NT2/D1 (cell line): ENCODE data around the gene SLC6A18.

ENCODE experiments used
- SUZ12 ChIP-seq: IDR thresholded peaks from 2 replicates; pipeline ENCODE4 v1.6.1; 2011; ENCODE audit not compliant: insufficient read length, insufficient read depth; ENCODE audit errors: extremely low read depth
- YY1 ChIP-seq: IDR thresholded peaks from 2 replicates; pipeline ENCODE4 v1.6.1; 2011; ENCODE audit not compliant: insufficient read length, insufficient read depth
- ZNF274 ChIP-seq: IDR thresholded peaks from 2 replicates; pipeline ENCODE4 v1.6.1; 2011; ENCODE audit warnings: mild to moderate bottlenecking, low read depth, low read length

DNA sequence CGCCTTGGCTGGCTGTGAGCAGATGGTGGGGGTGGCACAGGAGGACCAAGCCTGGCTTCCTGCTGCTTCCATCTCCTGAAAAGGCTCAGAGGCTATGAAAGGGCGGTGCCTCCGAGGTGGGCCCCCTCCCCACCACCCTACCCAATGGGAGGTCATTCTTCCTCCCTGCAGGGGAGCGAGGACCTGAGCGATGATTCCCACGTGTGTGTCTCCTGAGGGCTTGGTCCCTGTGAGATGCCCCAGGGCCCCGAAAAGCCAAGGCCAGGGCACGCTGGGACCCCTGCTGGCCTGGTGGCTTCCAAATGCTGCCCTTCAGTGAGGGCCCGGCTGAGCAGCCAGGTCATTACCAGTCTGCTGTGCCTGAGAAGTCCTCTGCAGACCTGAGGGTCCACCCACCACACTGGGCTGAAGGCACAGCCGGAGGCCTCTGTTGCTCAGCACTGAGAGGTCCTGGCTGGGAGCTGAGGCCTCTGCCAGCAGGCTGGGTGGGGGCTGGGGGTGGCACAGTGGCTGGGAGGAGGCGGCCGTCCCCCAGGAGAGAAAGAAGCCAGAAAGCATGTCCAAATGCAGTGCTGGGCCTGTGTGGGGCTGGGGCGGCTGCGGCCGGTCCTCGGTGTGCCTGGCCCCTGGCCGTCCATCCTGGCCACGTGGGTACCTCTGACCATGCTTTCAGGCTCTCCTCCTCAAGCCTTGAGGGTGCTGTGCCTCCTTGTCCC is 37.8 kb upstream of the SLC6A18 start:
- TF ChIP-seq ZNF274 (no peak), SUZ12 (no peak), YY1 (no peak)
